Measurements from ENCODE around the gene EMP2.
"Not testable (repeated sequence)": the region's sequence is repeated elsewhere in the genome, so short reads cannot be mapped to it uniquely, and the experiment has no call there.

EMP2 gene, protein sequence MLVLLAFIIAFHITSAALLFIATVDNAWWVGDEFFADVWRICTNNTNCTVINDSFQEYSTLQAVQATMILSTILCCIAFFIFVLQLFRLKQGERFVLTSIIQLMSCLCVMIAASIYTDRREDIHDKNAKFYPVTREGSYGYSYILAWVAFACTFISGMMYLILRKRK

GRCh38 chr16:10579965-10580882 is at the start of gene EMP2:
Gene EMP2 (minus strand): TSS chr16:10580598. CDS start chr16:10547617, 32,981 bp downstream.
- no peak for DNase-seq (ENCODE audit: low read depth)

- no peak for DNase-seq (ENCODE audit: low read depth)
These were observed 49.2 kb upstream of the EMP2 start for GRCh38 chr16:10629592-10629963.

GRCh38 chr16:10625595-10626357 is 45.4 kb upstream of the EMP2 start:
- DNase-seq (ENCODE audit: low read depth): no peak

- DNase-seq (ENCODE audit: low read depth): no peak
These were observed 44.1 kb upstream of the EMP2 start for GRCh38 chr16:10624527-10624926.

DNA sequence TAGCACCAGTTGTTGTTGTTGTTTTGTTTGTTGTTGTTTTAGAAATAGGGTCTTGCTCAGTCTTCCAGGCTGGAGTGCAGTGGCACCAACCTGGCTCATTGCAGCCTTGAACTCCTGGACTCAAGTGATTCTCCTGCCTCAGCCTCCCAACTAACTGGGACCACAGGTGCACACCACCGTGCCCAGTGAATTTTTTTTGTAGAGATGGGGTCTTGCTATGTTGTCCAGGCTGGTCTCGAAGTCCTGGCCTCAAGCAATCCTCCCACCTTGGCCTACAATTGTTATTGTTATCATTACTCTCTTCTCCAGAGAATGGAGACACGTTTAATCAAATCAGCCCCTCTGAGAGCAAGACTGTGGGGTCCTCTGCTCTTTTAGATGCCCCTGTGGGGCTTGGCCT is 42.7 kb upstream of the EMP2 start:
- DNase-seq (ENCODE audit: low read depth): no peak

- DNase-seq (ENCODE audit: low read depth): no peak
These were observed 41.9 kb upstream of the EMP2 start for GRCh38 chr16:10622036-10622921.

GRCh38 chr16:10621216-10621949 is 41.0 kb upstream of the EMP2 start:
- DNase-seq (ENCODE audit: low read depth): not testable (repeated sequence)

- no peak for DNase-seq (ENCODE audit: low read depth)
These were observed 39.7 kb upstream of the EMP2 start for GRCh38 chr16:10620120-10620519.

DNA sequence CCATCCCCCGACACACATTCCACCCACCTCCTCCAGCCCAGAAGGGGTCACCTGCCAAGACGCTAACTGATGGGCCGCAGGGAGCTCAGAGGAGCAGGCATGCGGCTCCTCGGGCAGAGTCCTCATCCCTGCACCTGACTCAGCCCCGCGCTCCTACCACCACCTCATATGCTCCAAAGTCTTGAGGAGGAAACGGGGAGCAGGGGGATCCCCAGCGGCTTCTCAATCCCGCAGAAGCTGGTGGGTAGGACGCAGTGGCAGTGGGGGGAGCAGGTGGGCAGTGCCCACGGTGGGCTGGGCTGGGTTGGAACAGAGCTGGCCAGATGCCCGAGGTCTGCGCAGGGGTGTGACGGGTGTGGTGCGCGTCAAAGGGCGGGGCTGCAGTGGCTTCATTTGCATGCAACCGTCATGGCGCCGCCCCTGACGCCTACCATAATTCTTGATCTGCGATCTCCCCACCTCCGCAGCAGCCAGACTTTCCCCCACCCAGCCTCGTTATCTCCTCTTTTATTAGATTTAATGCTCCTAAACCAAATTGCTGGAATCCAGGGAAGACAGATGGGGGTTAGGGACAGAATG is 39.0 kb upstream of the EMP2 start:
- DNase-seq (ENCODE audit: low read depth): no peak

GRCh38 chr16:10618710-10619209 is 38.4 kb upstream of the EMP2 start:
- DNase-seq (ENCODE audit: low read depth): no peak

DNA sequence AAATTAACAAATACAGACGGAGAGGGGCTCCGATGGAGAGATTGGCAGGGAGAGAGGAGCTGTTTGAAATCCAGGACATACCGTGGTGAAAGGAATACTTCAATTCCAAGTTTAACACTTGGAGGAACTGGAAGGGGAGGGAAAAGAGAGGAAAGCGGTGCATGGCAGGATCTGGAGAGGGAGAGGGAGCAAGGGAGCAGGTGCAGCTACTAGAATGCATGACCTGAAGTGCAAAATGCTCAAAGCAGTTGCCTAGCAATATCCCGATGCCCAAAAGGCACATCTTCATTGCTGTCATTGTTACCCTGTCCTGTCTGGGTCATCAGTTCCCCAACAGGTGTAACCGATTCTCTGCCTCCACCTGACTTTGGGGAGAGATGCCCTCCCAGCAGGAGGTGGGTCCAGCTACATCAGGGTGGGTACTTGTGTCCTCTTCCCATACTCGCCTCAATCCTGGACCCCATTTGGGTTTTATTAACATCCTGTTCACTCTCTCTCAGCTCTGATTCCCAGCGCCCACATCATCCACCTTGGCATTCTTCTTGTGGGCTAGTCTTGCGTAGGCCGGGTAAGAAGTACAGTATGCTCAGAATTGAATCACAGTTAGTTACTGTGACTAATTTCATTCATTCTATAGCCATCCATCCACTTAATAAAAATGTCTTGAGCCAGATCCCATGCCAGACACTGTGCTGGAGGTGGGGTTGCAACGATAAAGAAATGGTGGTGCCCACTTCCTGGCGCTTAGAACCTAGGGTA is 37.4 kb upstream of the EMP2 start:
- no peak for DNase-seq (ENCODE audit: low read depth)

- DNase-seq (ENCODE audit: low read depth): no peak
These were observed 36.6 kb upstream of the EMP2 start for GRCh38 chr16:10616756-10617640.

- no peak for DNase-seq (ENCODE audit: low read depth)
These were observed 36.0 kb upstream of the EMP2 start for GRCh38 chr16:10616419-10616755.

DNA sequence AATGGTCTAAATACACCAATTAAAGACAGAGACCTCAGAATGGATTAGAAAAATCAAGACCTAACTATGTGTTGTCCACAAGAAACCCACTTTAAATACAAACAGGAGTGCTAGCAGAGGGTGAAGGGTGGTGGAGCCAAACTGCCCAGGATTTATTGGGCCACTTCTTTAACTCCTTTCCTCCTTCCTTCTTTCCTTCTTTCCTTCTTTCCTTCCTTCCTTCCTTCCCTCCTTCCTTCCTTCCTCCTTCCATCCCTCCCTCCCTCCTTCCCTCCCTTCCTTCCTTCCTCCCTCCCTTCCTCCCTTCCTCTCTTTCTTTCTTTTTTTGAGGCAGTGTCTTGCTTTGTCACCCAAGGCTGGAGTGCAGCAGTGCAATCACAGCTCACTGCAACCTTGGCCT is 34.3 kb upstream of the EMP2 start:
- no peak for DNase-seq (ENCODE audit: low read depth)

GRCh38 chr16:10613785-10614485 is 33.5 kb upstream of the EMP2 start:
- DNase-seq (ENCODE audit: low read depth): no peak

- no peak for DNase-seq (ENCODE audit: low read depth)
These were observed 32.3 kb upstream of the EMP2 start for GRCh38 chr16:10612649-10613179.

DNA sequence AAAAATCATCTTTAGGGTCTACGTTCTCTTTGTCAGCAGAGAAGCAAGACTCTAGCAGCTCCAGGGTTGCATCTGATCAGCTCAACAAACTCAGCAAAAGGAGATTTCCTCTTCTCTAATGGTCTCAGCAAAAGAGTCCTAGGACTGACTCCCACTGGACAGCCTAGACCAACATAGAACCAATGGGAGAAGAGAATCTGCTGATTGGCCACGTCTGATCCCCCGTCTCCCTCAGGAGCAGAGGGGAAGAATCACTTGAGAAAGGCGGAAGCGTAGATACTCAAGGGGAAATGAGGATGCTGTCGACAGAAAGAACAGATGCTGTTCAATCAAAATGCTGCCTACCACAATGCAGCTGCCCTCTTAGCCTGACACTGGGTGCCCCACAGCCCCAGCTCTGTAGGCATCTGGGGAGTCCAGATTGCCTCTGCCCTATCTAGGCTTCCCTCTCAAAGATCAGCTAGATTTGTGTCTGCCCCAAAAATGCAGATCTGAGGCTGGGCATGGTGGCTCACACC is 31.5 kb upstream of the EMP2 start:
- DNase-seq (ENCODE audit: low read depth): no peak

Measured in stimulated activated CD8-positive, alpha-beta memory T cell treated with anti-CD3 and anti-CD28 coated beads, Interleukin-12 subunit alpha, Interleukin-12 subunit beta, amount 100 ng/mL, for 4 hours (primary cell).